NCI-H1092 (cell line): ENCODE data around the gene CTCF.
"Not testable (repeated sequence)": the region's sequence is repeated elsewhere in the genome, so short reads cannot be mapped to it uniquely, and the experiment has no call there.

Source experiments
- DNase-seq: peaks from one replicate; lab custom pipeline; 2025; lab: John Stamatoyannopoulos, UW

The CTCF gene

GRCh38 chr16:67562526-67562917 lies at the start of gene CTCF:
Gene CTCF, plus strand, starts transcription at chr16:67562526. Its CDS starts 48,307 bp downstream, at chr16:67610833.
- peak; percentile 76 for DNase-seq

DNA sequence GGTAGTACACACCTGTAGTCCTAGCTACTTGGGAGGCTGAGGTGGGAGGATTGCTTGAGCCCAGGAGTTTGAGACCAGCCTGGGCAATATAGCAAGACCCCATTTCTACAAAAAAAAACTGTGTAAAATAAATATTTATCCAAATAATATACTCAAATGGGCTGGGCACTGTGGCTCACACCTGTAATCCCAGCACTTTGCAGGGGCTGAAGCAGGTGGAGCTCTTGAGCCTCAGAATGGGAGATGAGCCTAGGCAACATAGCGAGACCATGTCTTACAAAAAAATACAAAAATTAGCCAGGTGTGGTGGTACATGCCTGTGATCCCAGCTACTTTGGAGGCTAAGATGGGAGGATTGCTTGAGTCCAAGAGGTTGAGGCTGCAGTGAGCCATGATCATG lies 48.4 kb upstream of the CTCF start:
- DNase-seq = not testable (repeated sequence)

DNA sequence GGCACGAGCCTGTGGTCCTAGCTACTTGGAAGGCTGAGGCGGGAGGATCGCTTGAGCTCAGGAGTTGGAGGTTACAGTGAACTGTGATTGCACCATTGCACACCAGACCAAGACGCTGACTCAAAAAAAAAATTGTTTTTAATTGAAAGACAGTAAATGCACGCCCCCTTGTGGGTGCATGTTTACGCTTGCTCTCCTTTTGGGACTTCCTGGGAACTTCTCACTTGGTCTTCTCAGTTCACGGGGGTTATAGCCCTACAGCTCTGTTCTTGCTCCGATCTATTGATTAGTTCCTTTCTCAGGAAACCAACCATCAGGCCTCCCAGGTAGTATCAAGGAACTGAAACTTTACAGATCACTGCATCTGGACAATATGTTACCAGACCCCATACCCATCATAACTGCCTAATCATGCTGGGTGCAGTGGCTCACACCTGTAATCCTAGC lies 47.9 kb upstream of the CTCF start:
- peak; percentile 79 for DNase-seq

GRCh38 chr16:67516296-67517154 lies 45.8 kb upstream of the CTCF start:
- DNase-seq = no peak

DNA sequence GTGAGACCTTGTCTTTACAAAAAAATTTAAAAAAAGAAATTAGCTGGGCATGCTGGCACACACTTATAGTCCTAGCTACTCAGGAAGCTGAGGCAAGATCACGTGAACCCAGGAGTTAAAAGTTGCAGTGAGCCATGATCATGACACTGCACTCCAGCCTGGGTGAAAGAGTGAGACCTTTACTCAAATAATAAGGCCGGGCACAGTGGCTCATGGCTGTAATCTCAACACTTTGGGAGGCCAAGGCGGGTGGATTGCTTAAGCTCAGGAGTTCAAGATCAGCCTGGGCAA lies 45.2 kb upstream of the CTCF start:
- DNase-seq = no peak

GRCh38 chr16:67517661-67518423 lies 44.5 kb upstream of the CTCF start:
- DNase-seq = no peak

- no peak for DNase-seq
Measured at GRCh38 chr16:67518676-67519075, 43.6 kb upstream of the CTCF start.

DNA sequence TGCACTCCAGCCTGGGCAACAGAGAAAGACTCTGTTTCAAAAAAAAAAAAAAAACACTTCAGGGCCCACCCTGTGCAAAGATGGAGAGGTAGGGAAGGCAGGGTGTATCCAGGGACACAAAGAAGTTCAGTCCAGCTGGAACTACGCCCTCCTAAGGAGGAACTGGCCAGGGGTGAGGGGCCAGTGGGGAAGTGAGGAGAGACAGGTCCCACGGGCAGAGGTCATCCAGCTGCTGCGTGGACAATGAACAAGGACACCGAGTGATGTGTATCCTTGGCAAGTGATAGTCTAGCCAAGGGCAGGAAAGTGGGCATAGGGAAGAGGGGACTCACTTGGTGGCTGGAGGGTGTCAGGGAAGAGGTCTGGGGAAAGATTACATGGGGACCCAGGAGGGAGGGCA lies 43.1 kb upstream of the CTCF start:
- no peak for DNase-seq

GRCh38 chr16:67521095-67521804 lies 41.1 kb upstream of the CTCF start:
- peak; percentile 94 for DNase-seq

GRCh38 chr16:67525176-67525860 lies 37.0 kb upstream of the CTCF start:
- DNase-seq = no peak

DNA sequence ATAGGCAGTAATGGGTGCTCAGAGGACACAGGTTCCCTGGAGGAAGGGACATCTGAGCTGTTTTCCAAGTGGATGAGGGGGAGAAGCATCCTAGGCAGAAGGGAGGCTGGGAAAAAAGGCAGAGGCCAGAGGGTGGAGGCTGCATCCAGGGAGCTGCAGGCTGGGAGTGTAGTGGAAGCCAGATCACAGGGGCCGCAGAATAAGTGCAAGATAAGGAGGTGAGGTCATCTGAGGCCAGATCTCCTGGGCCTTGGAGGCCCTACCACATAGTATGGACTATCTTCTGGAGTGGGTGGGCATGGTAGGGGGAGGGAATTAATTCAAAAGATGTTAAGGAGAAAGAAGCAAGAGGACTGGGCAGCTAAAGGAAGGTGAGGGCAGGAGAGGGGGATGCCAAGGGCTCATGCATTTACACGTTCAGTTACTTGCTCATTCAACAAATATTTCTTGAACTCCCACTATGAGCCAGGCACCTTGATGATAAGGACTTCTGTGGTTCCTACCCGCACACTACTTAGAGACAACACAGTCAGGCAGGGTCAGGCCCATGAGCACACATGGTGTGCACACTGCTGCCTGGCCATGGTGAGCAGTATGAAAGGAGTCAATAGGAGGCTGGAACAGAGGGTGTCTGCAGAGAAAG lies 36.1 kb upstream of the CTCF start:
- DNase-seq = no peak

GRCh38 chr16:67528222-67528869 lies 34.0 kb upstream of the CTCF start, which contains the start of gene RIPOR1:
Gene RIPOR1, plus strand, starts transcription at chr16:67528829. Its CDS starts 9,618 bp downstream, at chr16:67538447.
- DNase-seq = no peak

DNA sequence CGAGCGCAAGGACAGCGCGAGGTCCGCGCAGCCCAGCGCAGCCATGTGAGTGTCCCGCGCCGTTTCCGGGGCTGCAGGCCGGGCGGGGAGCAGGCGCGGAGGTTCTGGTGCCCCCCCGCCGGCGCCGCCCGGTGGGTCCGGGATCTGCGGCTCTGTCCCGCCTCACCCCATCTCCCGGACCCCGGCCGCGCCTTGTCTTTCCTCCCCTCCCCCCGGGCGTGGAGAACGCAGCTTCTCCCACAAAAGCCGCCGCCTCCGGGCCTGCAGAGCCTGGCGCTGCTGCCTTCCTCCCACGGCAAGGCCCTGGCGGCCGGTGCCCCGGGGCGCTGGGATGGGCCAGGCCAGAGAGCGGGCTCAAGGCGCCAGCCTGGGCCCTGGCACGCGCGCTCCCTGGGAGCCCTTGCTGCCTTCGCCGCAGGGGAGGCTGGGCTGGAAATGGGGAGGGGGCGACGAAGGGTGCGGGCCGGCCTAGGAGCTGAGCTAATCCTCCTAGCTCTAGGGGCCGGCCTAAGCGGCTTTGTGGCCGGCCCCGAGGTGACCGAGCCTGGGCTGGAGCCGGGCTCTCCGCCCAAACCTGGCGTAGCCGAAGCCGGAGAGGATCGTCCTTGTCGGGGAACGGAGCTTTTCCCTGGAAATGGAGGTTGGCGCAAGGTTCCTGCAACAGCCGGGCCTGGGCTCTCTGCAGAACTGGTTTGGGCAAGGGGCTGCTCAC lies 33.3 kb upstream of the CTCF start:
- peak; percentile 16 for DNase-seq

GRCh38 chr16:67529582-67530012 lies 32.7 kb upstream of the CTCF start:
- no peak for DNase-seq

DNA sequence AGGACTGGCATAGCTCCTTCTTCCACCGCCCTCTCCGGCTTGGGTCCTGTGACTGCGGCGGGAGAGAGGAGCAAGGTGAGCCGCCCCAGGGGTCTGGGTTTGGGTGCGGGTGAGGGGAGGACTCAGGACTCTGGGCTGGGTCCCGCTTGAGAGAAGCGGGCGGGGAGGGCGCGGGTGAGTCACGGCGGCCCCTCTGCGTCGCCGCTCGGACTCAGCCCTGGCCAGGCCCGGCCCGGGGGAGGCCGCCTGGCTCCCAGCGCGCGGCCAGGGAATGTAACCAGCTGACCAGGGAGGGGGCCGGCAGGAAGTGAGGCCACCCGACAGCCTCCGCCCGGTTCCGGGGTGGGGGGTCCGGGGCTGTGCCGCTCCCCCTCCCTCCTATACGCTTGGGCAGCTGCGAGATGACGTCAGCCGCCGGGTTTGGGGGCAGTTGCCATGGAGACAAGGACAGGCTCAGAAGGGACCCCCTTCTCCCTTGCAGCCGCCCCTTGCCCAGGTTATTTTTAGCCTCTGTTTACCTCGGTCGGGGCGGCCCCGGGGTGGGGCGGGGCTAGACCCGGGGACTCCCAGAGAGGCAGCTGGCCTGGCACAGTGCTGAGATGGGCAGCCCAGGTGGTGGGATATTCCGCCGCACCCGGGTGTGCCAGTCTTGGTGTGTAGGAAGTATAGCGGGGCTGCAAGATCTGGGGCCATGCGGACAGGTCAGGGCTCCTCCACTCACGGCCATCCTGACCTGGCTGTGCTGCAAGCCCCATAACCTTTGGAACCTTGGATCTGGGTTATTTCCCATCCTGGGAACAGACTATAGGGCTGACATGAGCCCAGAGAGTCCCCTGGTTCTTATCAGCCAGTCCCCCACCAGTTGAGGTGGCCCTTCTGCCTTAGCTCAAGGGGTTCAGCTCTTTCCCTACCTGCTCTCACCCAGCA lies 32.0 kb upstream of the CTCF start:
- DNase-seq = no peak

- DNase-seq = no peak
Measured at GRCh38 chr16:67531247-67531646, 31.1 kb upstream of the CTCF start.

GRCh38 chr16:67533024-67533560 lies 29.2 kb upstream of the CTCF start:
- no peak for DNase-seq

- DNase-seq = not testable (repeated sequence)
Measured at GRCh38 chr16:67533987-67534386, 28.3 kb upstream of the CTCF start.

- no peak for DNase-seq
Measured at GRCh38 chr16:67534431-67534830, 27.9 kb upstream of the CTCF start.
